ENCODE data around the gene GTF2H4. TPM values are rescaled to one million over a fixed set of nuclear protein-coding genes. Genes with fewer than 3 reads are reported as not detected.

The GTF2H4 gene
- total and polyA plus RNA-seq, 10 of the 15 experiments (the other 5 are each of a cell fraction or from before 2014, with no cell fraction given), result 1.1 to 43.8 (median 18.9) TPM

- TF ChIP-seq CUX1 (IDR thresholded peaks at IDR 0.05; ENCODE audit: insufficient replicate concordance, low read depth, low read length) (no peak), SP1 (IDR thresholded peaks at IDR 0.05; ENCODE audit: low read depth, low read length) (peak; percentile 33), CTCF (IDR thresholded peaks at IDR 0.05 in 2 of 3, conservative IDR thresholded peaks at IDR 0.05 in 1 of 3; ENCODE audit: control insufficient read depth in 2 of 3, extremely low read depth in 1 of 3, insufficient read depth in 1 of 3, low read depth in 3 of 3, low read length in 3 of 3) (peak; percentile 40 to 56 (median 49); a peak in 4 of 6 replicates), EZH2 (IDR thresholded peaks at IDR 0.05; ENCODE audit: borderline replicate concordance, control insufficient read depth, low read depth, low read length) (no peak), GATAD2B (conservative IDR thresholded peaks at IDR 0.05; ENCODE audit: low read depth) (peak; percentile 85), MTA3 (IDR thresholded peaks at IDR 0.05; ENCODE audit: borderline replicate concordance, low read length) (peak; percentile 90; the same call in 1 of the 2 replicates), PBX3 (IDR thresholded peaks at IDR 0.05; ENCODE audit: insufficient replicate concordance, low read depth, low read length) (no peak), POLR2A (IDR thresholded peaks at IDR 0.05; ENCODE audit: low read depth, low read length) (peak; percentile 87), BACH1 (IDR thresholded peaks at IDR 0.05; ENCODE audit: borderline replicate concordance) (peak; percentile 83), LARP7 (IDR thresholded peaks at IDR 0.05) (peak; percentile 87), TCF7 (IDR thresholded peaks at IDR 0.05; ENCODE audit: borderline replicate concordance) (no peak), CEBPB (IDR thresholded peaks at IDR 0.05; ENCODE audit: borderline replicate concordance in 1 of 2, low read depth in 2 of 2, low read length in 2 of 2) (no peak), MLLT1 (IDR thresholded peaks at IDR 0.05) (no peak), MYC (IDR thresholded peaks at IDR 0.05; ENCODE audit: insufficient read depth, insufficient read length, insufficient replicate concordance, low read length, severe bottlenecking) (no peak), NRF1 (conservative IDR thresholded peaks at IDR 0.05; ENCODE audit: low read depth, low read length) (peak; percentile 89), TAF1 (IDR thresholded peaks at IDR 0.05; ENCODE audit: borderline replicate concordance, low read depth, low read length) (peak; percentile 56; the same call in 1 of the 2 replicates), MYB (IDR thresholded peaks at IDR 0.05; ENCODE audit: borderline replicate concordance, low read depth, low read length) (no peak), ZNF24 (IDR thresholded peaks at IDR 0.05) (no peak), SMC3 (IDR thresholded peaks at IDR 0.05; ENCODE audit: borderline replicate concordance, low read length) (peak; percentile 52; the same call in 1 of the 2 replicates), CHD2 (IDR thresholded peaks at IDR 0.05; ENCODE audit: borderline replicate concordance, low read depth, low read length) (no peak)
These were observed 6.3 kb downstream of the GTF2H4 start, which contains the start of gene VARS2 (continued) for GRCh38 chr6:30914076-30914853.
